ENCODE measurements around the gene RBM23. TPM values are rescaled to one million over a fixed set of nuclear protein-coding genes. Genes with fewer than 3 reads are reported as not detected.

The RBM23 gene
- polyA plus RNA-seq, 1 donor (not counting 4 experiments of a cell fraction or from before 2014, with no cell fraction given) = 50.8 TPM

DNA sequence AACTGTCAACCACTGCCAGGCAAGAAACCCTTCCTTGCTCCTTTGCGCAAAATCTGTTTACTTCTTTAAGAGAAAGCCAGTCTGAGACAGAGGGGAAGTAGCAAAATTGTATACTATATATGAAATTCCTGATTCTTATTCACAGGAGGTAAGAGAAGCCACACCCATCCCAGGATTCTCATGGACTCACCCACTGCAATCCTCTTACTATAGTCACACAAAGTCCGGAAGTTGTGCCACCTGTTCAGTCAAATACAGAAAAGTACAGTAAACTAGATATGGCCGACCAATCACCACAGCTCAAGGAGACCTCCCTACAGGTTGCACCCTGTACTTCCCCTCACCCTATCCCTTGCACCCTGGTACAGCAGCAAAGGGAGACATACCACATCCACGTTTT, 7.4 kb upstream of the RBM23 start:
- Histone ChIP-seq H3K9me1 (ENCODE audit: control insufficient read depth, extremely low read depth, insufficient read depth, low read length) (peaks cover 2% of the 10 kb centered on the region), H3K9me3 (ENCODE audit: control insufficient read depth, low read depth, low read length) (no peaks in the 10 kb centered on the region), H3K36me3 (ENCODE audit: control insufficient read depth in 2 of 2, extremely low read depth in 1 of 2, insufficient read depth in 2 of 2, low read length in 2 of 2) (peaks cover 15 to 43% of the 10 kb centered on the region in 2 experiments), H3K9ac (ENCODE audit: control insufficient read depth, extremely low read depth, insufficient read depth, low read length) (peak overlapping the region; percentile 54), H4K20me1 (ENCODE audit: control insufficient read depth, extremely low read depth, insufficient read depth, low read length) (no peaks in the 10 kb centered on the region), H3K79me2 (ENCODE audit: control insufficient read depth, insufficient read depth, low read length) (peaks cover 34% of the 10 kb centered on the region), H3K4me3 (ENCODE audit: control insufficient read depth in 2 of 3, extremely low read depth in 1 of 3, insufficient read depth in 2 of 3, low read depth in 1 of 3, low read length in 3 of 3) (peak overlapping the region; percentile 0 to 61 (median 41)), H3K4me2 (ENCODE audit: control insufficient read depth, extremely low read depth, insufficient read depth, low read depth, low read length) (peak overlapping the region; percentile 79), H3K27ac (ENCODE audit: control insufficient read depth, insufficient read depth, low read length) (peak overlapping the region; percentile 87), H3K4me1 (ENCODE audit: control insufficient read depth, extremely low read depth, insufficient read depth, low read length) (peaks cover 51% of the 10 kb centered on the region), H3K27me3 (ENCODE audit: control insufficient read depth, extremely low read depth, insufficient read depth, low read length) (no peaks in the 10 kb centered on the region), H2AFZ (ENCODE audit: control insufficient read depth, low read length) (no peak overlapping the region)
- peak; percentile 83 for DNase-seq (ENCODE audit: low read depth, low spot score)
- no peak for FAIRE-seq
- no peak for TF ChIP-seq CTCF (optimal IDR thresholded peaks at IDR 0.05 in 1 of 3, IDR thresholded peaks at IDR 0.05 in 1 of 3, conservative IDR thresholded peaks at IDR 0.05 in 1 of 3; ENCODE audit: extremely low read depth in 1 of 3, insufficient read depth in 2 of 3, low read length in 3 of 3)
- no peak for TF ChIP-seq EZH2 (IDR thresholded peaks at IDR 0.05; ENCODE audit: low read length)
- dilution Hi-C loops (cut with MboI; ENCODE audit: extremely low pct_ligation_motif_present, low sequenced_read_pairs) = no loop called here

- H3K9me1 ChIP-seq (ENCODE audit: control insufficient read depth, extremely low read depth, insufficient read depth, low read length) = peaks cover 2% of the 10 kb centered on the region
- H3K79me2 ChIP-seq (ENCODE audit: control insufficient read depth, insufficient read depth, low read length) = peaks cover 34% of the 10 kb centered on the region
- no peaks in the 10 kb centered on the region for H3K9me3 ChIP-seq (ENCODE audit: control insufficient read depth, low read depth, low read length)
- FAIRE-seq = no peak
- no peak for DNase-seq (ENCODE audit: low read depth, low spot score)
- H3K9ac ChIP-seq (ENCODE audit: control insufficient read depth, extremely low read depth, insufficient read depth, low read length) = no peak overlapping the region
- H3K27ac ChIP-seq (ENCODE audit: control insufficient read depth, insufficient read depth, low read length) = peak overlapping the region; percentile 87
- peak overlapping the region; percentile 79 for H3K4me2 ChIP-seq (ENCODE audit: control insufficient read depth, extremely low read depth, insufficient read depth, low read depth, low read length)
- peaks cover 57% of the 10 kb centered on the region for H3K4me1 ChIP-seq (ENCODE audit: control insufficient read depth, extremely low read depth, insufficient read depth, low read length)
- TF ChIP-seq EZH2 (IDR thresholded peaks at IDR 0.05; ENCODE audit: low read length) (no peak), CTCF (optimal IDR thresholded peaks at IDR 0.05 in 1 of 3, IDR thresholded peaks at IDR 0.05 in 1 of 3, conservative IDR thresholded peaks at IDR 0.05 in 1 of 3; ENCODE audit: extremely low read depth in 1 of 3, insufficient read depth in 2 of 3, low read length in 3 of 3) (no peak)
- no peak overlapping the region for H2AFZ ChIP-seq (ENCODE audit: control insufficient read depth, low read length)
- no peaks in the 10 kb centered on the region for H4K20me1 ChIP-seq (ENCODE audit: control insufficient read depth, extremely low read depth, insufficient read depth, low read length)
- H3K4me3 ChIP-seq (ENCODE audit: control insufficient read depth in 2 of 3, extremely low read depth in 1 of 3, insufficient read depth in 2 of 3, low read depth in 1 of 3, low read length in 3 of 3) = no peak overlapping the region
- H3K36me3 ChIP-seq (ENCODE audit: control insufficient read depth in 2 of 2, extremely low read depth in 1 of 2, insufficient read depth in 2 of 2, low read length in 2 of 2) = peaks cover 23 to 51% of the 10 kb centered on the region in 2 experiments
- dilution Hi-C loops (cut with MboI; ENCODE audit: extremely low pct_ligation_motif_present, low sequenced_read_pairs) = no loop called here
- H3K27me3 ChIP-seq (ENCODE audit: control insufficient read depth, extremely low read depth, insufficient read depth, low read length) = no peaks in the 10 kb centered on the region
Measured at GRCh38 chr14:22925513-22925912, 6.6 kb upstream of the RBM23 start.
